SK-N-MC (cell line): ENCODE data around the gene TGM1.
"Not testable (repeated sequence)": the region's sequence is repeated elsewhere in the genome, so short reads cannot be mapped to it uniquely, and the experiment has no call there.

Experiments
- DNase-seq: peaks from one replicate; pipeline ENCODE4 v3.0.0-alpha.2; 2011; ENCODE audit warnings: low read depth, low spot score
- H3K27ac ChIP-seq: fragments of 200-600 bp; sonication (generic); 2 replicates; pipeline ENCODE4 v1.5.1; 2016; ENCODE audit warnings: mixed run types
- H3K36me3 ChIP-seq: fragments of 200-600 bp; sonication (generic); 2 replicates; pipeline ENCODE4 v1.6.1; 2017; ENCODE audit warnings: antibody characterized with exemption, low read length, mixed read lengths; ENCODE audit not compliant: insufficient read depth
- H3K4me3 ChIP-seq: fragments of 200-600 bp; sonication (generic); 2 replicates; pipeline ENCODE4 v1.5.1; 2016
- H3K9ac ChIP-seq: fragments of 200-600 bp; sonication (generic); 2 replicates; pipeline ENCODE4 v1.8.0; 2017; ENCODE audit warnings: mixed run types, mixed read lengths; ENCODE audit not compliant: insufficient read length
- H3K9me3 ChIP-seq: fragments of 200-600 bp; sonication (generic); 2 replicates; pipeline ENCODE4 v1.6.1; 2017; ENCODE audit warnings: low read depth, mild to moderate bottlenecking, antibody characterized with exemption, low read length, moderate library complexity, mixed read lengths
- EZH2 ChIP-seq: fragments of 200-600 bp; sonication (generic); IDR thresholded peaks from one replicate; pipeline ENCODE4 v1.6.1; 2017; ENCODE audit warnings: antibody characterized with exemption
- FOXP2 ChIP-seq: optimal IDR thresholded peaks from 2 replicates; pipeline ENCODE3; 2011; ENCODE audit warnings: mild to moderate bottlenecking, moderate library complexity; ENCODE audit not compliant: insufficient read depth; ENCODE audit errors: extremely low read length, control extremely low read depth
- POLR2AphosphoS5 ChIP-seq: IDR thresholded peaks from 2 replicates; pipeline ENCODE4 v1.6.1; 2012; ENCODE audit warnings: mild to moderate bottlenecking, low read depth, low read length, borderline replicate concordance

Gene TGM1

DNA sequence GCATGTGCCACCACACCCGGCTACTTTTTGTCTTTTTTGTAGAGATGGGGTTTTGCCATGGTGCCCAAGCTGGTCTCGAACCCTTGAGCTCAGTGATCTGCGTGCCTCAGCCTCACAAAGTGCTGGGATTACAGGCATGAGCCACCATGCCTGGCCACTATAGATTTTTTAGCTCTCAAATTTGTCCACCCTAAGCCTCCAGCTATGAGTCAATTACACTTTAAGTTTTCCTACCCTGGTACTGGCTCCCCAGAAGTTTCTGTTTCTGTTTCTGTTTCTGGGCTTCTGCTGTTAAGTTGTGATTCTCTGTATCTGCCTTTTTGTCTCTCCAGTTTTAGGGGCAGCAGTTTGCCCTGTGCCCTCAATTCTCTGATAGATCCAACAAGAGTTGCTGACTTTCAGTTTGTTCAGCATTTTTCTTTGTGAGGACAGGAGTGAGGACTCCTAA is 16.2 kb downstream of the TGM1 start:
- H3K27ac ChIP-seq, result no peak overlapping the region
- no peak overlapping the region for H3K4me3 ChIP-seq
- DNase-seq, result no peak
- no peak overlapping the region for H3K9ac ChIP-seq
- H3K9me3 ChIP-seq, result no peaks in the 10 kb centered on the region
- TF ChIP-seq EZH2 (no peak), FOXP2 (no peak), POLR2AphosphoS5 (no peak)
- H3K36me3 ChIP-seq, result no peaks in the 10 kb centered on the region

DNA sequence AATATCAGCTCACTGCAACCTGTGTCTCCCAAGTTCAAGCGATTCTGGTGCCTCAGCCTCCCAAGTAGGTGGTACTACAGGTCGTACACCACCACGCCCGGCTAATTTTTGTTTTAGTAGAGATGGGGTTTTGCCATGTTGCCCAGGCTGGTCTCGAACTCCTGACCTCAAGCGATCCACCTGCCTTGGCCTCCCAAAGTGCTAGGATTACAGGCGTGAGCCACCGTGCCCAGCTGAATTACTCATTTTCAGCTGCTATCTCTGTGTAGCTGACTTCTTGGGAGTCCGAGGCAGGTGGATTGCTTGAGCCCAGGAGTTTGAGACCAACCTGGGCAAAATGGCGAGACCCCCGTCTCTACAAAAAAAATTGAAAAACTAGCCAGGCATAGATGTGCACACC is 17.6 kb downstream of the TGM1 start:
- not testable (repeated sequence) for DNase-seq, H3K36me3 ChIP-seq, H3K9ac ChIP-seq, H3K27ac ChIP-seq, H3K4me3 ChIP-seq, H3K9me3 ChIP-seq

DNA sequence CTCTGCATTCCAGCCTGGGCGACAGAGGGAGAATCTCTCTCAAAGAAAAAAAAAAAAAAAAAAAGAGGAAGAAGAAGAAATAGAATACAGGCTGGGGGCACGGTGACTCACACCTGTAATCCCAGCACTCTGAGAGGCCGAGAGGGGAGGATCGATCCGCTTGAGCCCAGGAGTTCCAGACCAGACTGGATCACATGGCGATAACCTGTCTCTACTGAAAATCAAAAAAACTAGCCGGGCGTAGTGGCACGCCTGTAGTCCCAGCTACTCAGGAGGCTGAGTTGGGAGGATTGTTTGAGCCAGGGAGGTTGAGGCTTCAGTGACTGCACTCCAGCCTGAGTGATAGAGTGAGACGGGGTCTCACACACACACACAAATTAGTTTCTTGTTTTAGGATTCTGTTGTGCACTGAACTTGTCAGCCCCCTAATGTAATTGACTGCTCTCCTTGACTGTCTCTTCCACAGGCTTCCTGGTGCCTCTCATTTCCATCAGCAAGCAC is 19.6 kb downstream of the TGM1 start:
- no peaks in the 10 kb centered on the region for H3K9me3 ChIP-seq
- H3K4me3 ChIP-seq, result peak overlapping the region; percentile 95
- H3K9ac ChIP-seq, result peak overlapping the region; percentile 92
- peaks cover 28% of the 10 kb centered on the region for H3K36me3 ChIP-seq
- H3K27ac ChIP-seq, result peak overlapping the region; percentile 96
- TF ChIP-seq FOXP2, result no peak
- TF ChIP-seq EZH2, result no peak
- TF ChIP-seq POLR2AphosphoS5, result no peak
- DNase-seq, result no peak

DNA sequence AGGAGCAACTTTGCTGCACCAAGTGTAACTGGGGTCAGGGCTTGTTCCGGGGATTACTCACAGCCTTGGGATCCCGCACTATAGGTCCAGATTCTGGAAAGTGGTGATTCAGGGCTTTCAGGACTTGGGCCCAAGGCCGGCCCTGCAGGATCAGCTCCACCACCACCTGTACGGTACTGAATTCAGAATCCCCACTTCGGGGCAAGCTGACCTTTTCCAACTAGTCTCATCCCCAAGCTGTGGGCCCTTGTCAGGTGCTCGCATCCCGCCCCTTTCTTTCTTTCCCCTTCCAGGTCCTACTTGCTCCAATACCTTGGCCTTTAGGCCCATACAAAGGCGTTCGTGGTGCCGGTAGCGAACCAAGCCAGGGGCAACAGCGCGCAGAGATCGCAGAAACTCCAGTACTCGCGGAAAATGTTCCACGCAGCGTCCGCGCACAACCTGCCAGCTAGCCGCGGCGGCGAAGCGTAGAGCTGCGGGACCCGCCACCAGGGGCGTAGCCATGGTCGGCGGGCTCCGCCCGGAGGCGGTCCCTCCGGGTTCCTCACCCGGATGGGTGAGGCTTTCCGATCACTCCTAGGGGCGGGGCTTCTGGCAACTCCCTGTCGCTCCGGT is 21.0 kb downstream of the TGM1 start:
- TF ChIP-seq FOXP2 (peak; percentile 7), POLR2AphosphoS5 (no peak)
- Histone ChIP-seq H3K9ac (peak overlapping the region; percentile 92), H3K9me3 (no peaks in the 10 kb centered on the region), H3K36me3 (peaks cover 42% of the 10 kb centered on the region), H3K27ac (peak overlapping the region; percentile 96), H3K4me3 (peak overlapping the region; percentile 95)
- peak; percentile 48 for DNase-seq

DNA sequence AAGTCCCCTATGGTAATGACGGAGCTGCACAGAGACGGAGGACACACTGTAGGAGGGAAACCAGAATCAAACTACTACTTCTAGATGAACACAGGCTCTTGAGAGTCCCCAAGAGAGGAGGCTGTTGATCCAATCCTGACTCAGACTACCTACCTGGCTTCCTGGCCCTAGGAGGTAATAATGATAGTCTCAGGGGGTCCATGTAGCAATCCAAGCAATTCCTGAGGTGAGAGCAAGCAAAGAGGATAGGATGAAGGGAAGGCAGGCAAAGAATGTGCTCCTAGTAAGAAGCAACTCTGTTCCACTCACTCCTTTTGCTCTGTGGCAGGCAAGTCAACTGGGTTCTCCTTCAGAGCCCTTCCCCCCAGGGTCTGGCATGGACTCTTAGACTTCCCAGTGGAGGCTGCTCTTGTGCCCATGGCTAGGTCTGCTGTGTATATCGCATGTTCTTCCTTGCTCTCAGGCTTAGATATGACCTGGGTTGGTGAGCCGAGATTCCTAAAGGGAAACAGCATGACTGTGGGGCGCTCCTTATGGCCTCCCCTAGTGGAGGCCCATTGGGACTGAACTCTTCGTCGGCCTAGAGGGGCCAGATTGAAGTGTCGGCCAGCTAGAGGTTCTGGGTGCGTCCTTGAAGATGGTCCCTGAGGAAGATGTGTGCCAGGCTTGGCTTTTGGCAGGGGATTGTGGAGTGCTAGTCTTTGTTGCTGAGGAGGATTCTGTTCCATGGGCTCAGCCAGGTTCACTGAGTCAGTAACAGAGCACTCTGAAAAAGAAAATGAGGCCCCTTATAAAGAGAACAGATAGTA is 22.7 kb downstream of the TGM1 start:
- DNase-seq, result no peak
- no peak for TF ChIP-seq FOXP2
- no peak for TF ChIP-seq EZH2
- TF ChIP-seq POLR2AphosphoS5, result no peak
- no peak overlapping the region for H3K4me3 ChIP-seq
- no peaks in the 10 kb centered on the region for H3K9me3 ChIP-seq
- H3K36me3 ChIP-seq, result peaks cover 59% of the 10 kb centered on the region
- H3K27ac ChIP-seq, result 0 out of 2 replicates have a peak overlapping the region, but pooled peaks have one; percentile 2
- H3K9ac ChIP-seq, result no peak overlapping the region

DNA sequence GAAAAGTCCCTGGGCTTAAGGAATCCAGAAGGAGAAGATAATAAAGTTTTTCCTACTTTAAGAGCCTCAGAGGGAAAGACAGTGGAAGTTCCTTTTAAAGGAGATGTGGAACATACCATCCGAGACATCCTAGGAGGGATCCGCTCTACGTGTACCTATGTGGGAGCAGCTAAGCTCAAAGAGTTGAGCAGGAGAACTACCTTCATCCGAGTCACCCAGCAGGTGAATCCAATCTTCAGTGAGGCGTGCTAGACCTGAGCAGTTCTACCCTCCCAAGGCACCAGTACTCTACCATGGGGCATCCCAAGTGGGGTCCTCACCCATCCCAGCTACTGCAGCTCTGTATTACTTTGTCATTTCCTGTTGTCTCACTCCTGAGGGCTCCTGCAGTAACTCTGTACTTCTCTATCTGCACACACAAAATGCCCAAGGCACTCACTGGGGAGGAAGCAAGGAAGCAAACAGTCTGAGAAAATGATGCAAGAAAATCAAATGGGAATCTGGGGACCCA is 24.4 kb downstream of the TGM1 start:
- H3K9me3 ChIP-seq, result no peaks in the 10 kb centered on the region
- H3K9ac ChIP-seq, result no peak overlapping the region
- H3K36me3 ChIP-seq, result peaks cover 74% of the 10 kb centered on the region
- TF ChIP-seq POLR2AphosphoS5 (no peak), EZH2 (no peak), FOXP2 (no peak)
- DNase-seq, result no peak
- H3K27ac ChIP-seq, result peak overlapping the region; percentile 46; the same call in 1 of the 2 replicates
- H3K4me3 ChIP-seq, result no peak overlapping the region

DNA sequence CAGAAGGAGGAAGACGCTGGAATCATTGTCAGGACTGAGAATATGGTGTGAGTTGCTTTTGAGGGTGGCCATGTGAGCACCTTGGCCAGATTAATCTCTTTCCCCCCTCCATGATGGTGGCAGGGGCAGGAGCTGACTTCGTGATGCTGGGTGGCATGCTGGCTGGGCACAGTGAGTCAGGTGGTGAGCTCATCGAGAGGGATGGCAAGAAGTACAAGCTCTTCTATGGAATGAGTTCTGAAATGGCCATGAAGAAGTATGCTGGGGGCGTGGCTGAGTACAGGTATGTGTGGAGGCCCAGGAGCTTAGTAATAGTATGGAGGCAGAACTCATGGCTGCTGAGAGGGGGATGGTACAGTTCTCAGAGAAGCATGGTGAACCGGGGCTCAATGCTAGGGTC is 24.9 kb downstream of the TGM1 start:
- TF ChIP-seq FOXP2, result no peak
- no peak for TF ChIP-seq EZH2
- TF ChIP-seq POLR2AphosphoS5, result no peak
- H3K27ac ChIP-seq, result no peak overlapping the region
- peaks cover 74% of the 10 kb centered on the region for H3K36me3 ChIP-seq
- no peaks in the 10 kb centered on the region for H3K9me3 ChIP-seq
- H3K4me3 ChIP-seq, result no peak overlapping the region
- DNase-seq, result no peak
- no peak overlapping the region for H3K9ac ChIP-seq

DNA sequence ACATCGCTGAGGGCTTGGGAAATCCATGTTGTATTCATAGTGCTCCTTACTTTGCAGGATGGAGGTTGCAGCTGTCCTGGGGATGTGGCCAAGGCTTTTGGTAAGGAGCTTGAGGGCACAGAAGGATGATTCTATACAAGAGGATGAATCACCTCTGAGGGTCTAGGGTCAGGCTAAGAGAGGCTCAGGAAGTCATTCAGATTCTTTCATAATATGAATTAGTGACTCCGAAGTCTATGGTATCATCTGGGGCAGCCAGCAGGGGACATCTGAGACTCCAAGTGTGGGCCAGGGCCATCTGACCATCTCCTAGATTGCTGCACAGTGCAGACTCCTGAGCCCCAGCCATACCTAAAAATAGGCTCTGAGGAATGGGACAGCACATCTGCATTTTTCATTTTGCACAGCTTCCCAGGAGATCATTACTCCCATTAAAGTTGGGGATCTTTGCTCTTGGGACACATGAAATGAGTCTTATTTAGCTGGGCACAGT is 25.5 kb downstream of the TGM1 start:
- Histone ChIP-seq H3K9me3 (no peaks in the 10 kb centered on the region), H3K4me3 (no peak overlapping the region), H3K9ac (no peak overlapping the region), H3K36me3 (peaks cover 74% of the 10 kb centered on the region), H3K27ac (no peak overlapping the region)
- no peak for DNase-seq
- TF ChIP-seq FOXP2 (no peak), POLR2AphosphoS5 (no peak), EZH2 (no peak)
